Prostate gland (tissue), 2 donors: ENCODE measurements around the gene UBL5. TPM values are rescaled to one million over a fixed set of nuclear protein-coding genes. Genes with fewer than 3 reads are reported as not detected.

Experiments used
- DNase-seq: peaks from one replicate; pipeline ENCODE4 v3.0.0-alpha.2; 2019; ENCODE audit warnings: low spot score
- H3K27ac ChIP-seq, 2 donors: fragments of 200-600 bp; sonication (generic); 2 replicates each; pipeline ENCODE4 v1.5.1; 2017 to 2019
- H3K27me3 ChIP-seq: fragments of 200-600 bp; sonication (generic); replicated peaks from 2 replicates; pipeline ENCODE4 v1.5.1; 2019; ENCODE audit not compliant: insufficient read depth
- H3K36me3 ChIP-seq, 2 donors: fragments of 200-600 bp; sonication (generic); 1 replicate in 1 of 2; 2 replicates in 1 of 2; pipeline versions ENCODE4 v1.5.1 to v1.8.1; 2017 to 2019
- H3K4me1 ChIP-seq: fragments of 200-600 bp; sonication (generic); replicated peaks from 2 replicates; pipeline ENCODE4 v1.5.1; 2019
- H3K4me3 ChIP-seq, 2 donors: fragments of 200-600 bp; sonication (generic); 2 replicates each; pipeline ENCODE4 v1.5.1; 2017 to 2019
- H3K9me3 ChIP-seq: fragments of 200-600 bp; sonication (generic); 2 replicates; pipeline ENCODE4 v1.5.1; 2017
- POLR2A ChIP-seq: fragments of 450-650 bp; IDR thresholded peaks from one replicate; pipeline ENCODE4 v1.6.1; 2016; ENCODE audit warnings: antibody characterized with exemption, mild to moderate bottlenecking
- POLR2AphosphoS5 ChIP-seq: sonication (generic); formaldehyde crosslinking; IDR thresholded peaks from one replicate; pipeline ENCODE4 v1.6.1; 2017; ENCODE audit warnings: antibody characterized with exemption
- WGBS: methylation state at CpG from one replicate; pipeline ENCODE4 v1.1.5; 2018; 5-methylcytosine and 5-hydroxymethylcytosine counted together
- intact Hi-C: fragments of 100-400 bp; cut with DNase I; formaldehyde crosslinking; loops from one replicate; pipeline ENCODE4 v1.14.2; 2022
- total RNA-seq, 2 donors: library from RNA; depleted of rRNA; stranded (reverse); fragments of >200 nt; gene quantifications; one replicate each; pipeline ENCODE4 v1.1.0, GENCODE V29; 2016
- TF ChIP-seq, protein P1 (sequence below), 4 experiments: fragments of 200-600 bp in 2 of 4; fragments of 450-650 bp in 2 of 4; sonication (generic) in 2 of 4; IDR thresholded peaks; 1 replicate in 3 of 4; 2 replicates in 1 of 4; pipeline ENCODE4 v1.5.1; 2016 to 2019; ENCODE audit warnings: antibody characterized with exemption in 4 of 4, mild to moderate bottlenecking in 2 of 4, moderate library complexity in 2 of 4

Gene UBL5
- total RNA-seq, 2 donors from 2014 or later, result 543 to 675 TPM

DNA sequence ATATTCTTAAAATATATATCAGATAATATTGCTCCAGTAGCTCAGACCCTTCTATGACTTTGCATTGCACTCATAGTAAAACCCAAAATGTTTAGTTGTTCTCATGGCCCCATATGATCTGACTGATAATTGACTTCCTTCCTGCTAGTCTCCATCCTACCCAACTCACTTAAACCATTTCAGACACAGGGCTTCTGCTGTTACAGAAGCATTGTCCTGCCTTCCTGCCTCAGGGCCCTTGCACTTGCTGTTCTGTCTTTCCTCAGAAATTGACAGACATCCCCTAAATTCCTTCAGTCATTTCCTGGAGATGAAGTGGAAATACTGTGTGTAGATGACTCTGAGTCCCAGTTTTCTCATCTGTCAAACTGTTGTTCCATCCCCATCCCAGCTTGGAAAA, 28.6 kb upstream of the UBL5 start:
- Histone ChIP-seq H3K27ac (no peak overlapping the region), H3K36me3 (no peaks in the 10 kb centered on the region), H3K9me3 (no peaks in the 10 kb centered on the region), H3K4me3 (no peak overlapping the region), H3K27me3 (no peaks in the 10 kb centered on the region), H3K4me1 (no peaks in the 10 kb centered on the region)
- TF ChIP-seq POLR2AphosphoS5, result no peak
- no peak for TF ChIP-seq POLR2A
- TF ChIP-seq, protein P1, sequence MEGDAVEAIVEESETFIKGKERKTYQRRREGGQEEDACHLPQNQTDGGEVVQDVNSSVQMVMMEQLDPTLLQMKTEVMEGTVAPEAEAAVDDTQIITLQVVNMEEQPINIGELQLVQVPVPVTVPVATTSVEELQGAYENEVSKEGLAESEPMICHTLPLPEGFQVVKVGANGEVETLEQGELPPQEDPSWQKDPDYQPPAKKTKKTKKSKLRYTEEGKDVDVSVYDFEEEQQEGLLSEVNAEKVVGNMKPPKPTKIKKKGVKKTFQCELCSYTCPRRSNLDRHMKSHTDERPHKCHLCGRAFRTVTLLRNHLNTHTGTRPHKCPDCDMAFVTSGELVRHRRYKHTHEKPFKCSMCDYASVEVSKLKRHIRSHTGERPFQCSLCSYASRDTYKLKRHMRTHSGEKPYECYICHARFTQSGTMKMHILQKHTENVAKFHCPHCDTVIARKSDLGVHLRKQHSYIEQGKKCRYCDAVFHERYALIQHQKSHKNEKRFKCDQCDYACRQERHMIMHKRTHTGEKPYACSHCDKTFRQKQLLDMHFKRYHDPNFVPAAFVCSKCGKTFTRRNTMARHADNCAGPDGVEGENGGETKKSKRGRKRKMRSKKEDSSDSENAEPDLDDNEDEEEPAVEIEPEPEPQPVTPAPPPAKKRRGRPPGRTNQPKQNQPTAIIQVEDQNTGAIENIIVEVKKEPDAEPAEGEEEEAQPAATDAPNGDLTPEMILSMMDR (IDR thresholded peaks at IDR 0.05), result no peak
- intact Hi-C loops, result loop anchor here (10.0 kb wide), 2 partner anchors 364 to 654 kb away; partner anchors contain the start of genes ZNF266 and ZNF317
- no peak for DNase-seq

GRCh38 chr19:9801976-9802375, 25.7 kb upstream of the UBL5 start:
- intact Hi-C loops, result no loop called here
- Histone ChIP-seq H3K4me1 (no peaks in the 10 kb centered on the region), H3K27me3 (no peaks in the 10 kb centered on the region), H3K36me3 (no peaks in the 10 kb centered on the region), H3K9me3 (no peaks in the 10 kb centered on the region), H3K27ac (no peak overlapping the region), H3K4me3 (no peak overlapping the region)
- DNase-seq, result no peak
- 88% methylated on average over 10 of the region's 10 CpGs for WGBS
- TF ChIP-seq, protein P1 (IDR thresholded peaks at IDR 0.05), result no peak
- no peak for TF ChIP-seq POLR2A
- TF ChIP-seq POLR2AphosphoS5, result no peak

DNA sequence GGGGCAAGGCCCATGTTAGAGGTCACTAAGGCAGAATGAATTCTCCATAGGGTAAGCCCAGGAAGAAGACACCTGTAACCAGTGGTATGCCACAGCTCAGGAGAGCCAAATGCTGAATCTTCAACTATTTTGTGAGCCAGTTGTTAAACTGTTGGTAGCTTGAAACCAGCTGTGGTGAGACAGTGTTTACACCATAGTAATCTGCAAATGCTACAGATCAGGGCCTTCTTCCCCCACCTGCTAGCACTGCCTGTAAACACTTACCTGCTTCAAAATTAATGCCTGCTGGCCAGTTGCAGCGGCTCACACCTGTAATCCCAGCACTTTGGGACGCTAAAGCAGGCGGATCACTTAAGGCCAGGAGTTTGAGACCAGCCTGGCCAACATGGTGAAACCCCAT, 20.9 kb upstream of the UBL5 start:
- Histone ChIP-seq H3K27ac (no peak overlapping the region), H3K27me3 (no peaks in the 10 kb centered on the region), H3K36me3 (peaks cover 10 to 15% of the 10 kb centered on the region in 2 donors), H3K4me3 (no peak overlapping the region), H3K9me3 (no peaks in the 10 kb centered on the region), H3K4me1 (no peaks in the 10 kb centered on the region)
- intact Hi-C loops, result no loop called here
- TF ChIP-seq POLR2A (no peak), POLR2AphosphoS5 (no peak)
- TF ChIP-seq, protein P1 (IDR thresholded peaks at IDR 0.05), result no peak
- 88% methylated on average over 3 of the region's 3 CpGs for WGBS
- no peak for DNase-seq

DNA sequence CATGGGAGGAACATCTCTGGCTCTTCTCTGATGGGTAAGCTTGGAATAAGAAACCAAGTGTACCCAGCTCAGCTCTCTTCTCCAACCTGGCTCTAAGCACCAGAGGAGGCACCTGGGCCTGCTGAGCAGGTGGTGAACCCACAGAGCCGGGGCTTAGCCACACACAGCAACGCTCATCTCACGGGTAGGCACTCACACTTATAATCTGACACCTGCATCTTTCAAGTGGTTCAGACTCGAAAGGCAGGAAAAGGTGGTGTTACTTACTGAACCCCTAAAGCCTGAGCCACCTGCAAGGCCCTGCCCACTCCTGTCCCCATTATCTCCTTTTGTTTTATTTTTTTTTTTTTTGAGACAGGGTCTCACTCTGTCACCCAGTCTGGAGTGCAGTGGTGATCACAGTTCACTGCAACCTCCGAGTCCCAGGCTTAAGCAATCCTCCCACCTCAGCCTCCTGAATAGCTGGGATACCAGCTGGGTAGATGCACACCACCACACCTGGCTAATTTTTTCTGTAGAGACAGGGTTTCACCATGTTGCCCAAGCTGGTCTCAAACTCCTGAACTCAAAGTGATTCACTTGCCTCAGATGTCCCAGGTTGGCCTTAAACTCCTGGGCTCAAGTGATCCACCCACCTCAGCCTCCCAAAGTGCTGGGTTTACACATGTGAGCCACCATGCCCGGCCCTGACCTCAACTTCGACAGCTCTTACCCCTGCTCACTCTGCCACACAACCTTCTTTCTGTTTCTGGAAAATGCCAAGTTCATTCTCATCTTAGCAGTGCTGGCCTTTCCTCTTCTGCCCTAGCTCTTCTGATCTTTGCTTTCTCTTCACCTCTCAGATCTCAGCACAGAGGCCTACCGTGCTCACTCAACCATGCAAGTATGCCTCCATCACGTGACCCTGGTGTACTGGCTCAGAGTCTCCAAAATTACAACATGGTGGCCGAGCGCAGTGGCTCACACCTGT, 18.6 kb upstream of the UBL5 start:
- H3K4me1 ChIP-seq, result no peaks in the 10 kb centered on the region
- no peak overlapping the region for H3K27ac ChIP-seq
- no peak for DNase-seq
- intact Hi-C loops, result no loop called here
- no peaks in the 10 kb centered on the region for H3K9me3 ChIP-seq
- TF ChIP-seq, protein P1 (IDR thresholded peaks at IDR 0.05), result no peak
- no peak for TF ChIP-seq POLR2A
- no peak for TF ChIP-seq POLR2AphosphoS5
- WGBS, result 88% methylated on average over 11 of the region's 11 CpGs
- no peak overlapping the region for H3K4me3 ChIP-seq
- H3K36me3 ChIP-seq, result peaks cover 10 to 15% of the 10 kb centered on the region in 2 donors
- no peaks in the 10 kb centered on the region for H3K27me3 ChIP-seq

DNA sequence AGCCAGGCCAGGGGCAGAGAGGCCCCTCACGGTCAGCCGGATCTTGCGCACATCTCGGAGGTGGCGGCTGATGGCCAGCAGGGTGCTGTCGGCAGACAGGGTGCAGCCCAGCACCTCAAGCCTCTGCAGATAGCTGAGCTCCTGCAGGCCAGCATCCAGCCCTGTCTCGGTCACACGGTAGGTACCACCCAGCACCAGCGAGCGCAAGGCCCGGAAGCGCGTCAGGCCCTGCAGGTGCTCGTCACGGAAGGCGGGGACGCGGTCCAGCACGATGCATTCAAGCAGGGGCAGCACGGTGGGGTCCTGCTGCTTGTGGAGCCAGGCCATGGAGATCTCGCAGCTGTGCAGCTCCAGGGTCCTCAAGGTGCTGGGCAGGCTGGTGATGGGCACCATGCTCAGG, 16.6 kb upstream of the UBL5 start:
- Histone ChIP-seq H3K9me3 (no peaks in the 10 kb centered on the region), H3K27ac (no peak overlapping the region), H3K27me3 (no peaks in the 10 kb centered on the region), H3K4me1 (no peaks in the 10 kb centered on the region), H3K4me3 (no peak overlapping the region), H3K36me3 (peaks cover 10 to 15% of the 10 kb centered on the region in 2 donors)
- intact Hi-C loops, result no loop called here
- TF ChIP-seq, protein P1 (IDR thresholded peaks at IDR 0.05), result no peak
- no peak for TF ChIP-seq POLR2A
- no peak for TF ChIP-seq POLR2AphosphoS5
- no peak for DNase-seq
- 98% methylated on average over 11 of the region's 21 CpGs for WGBS
